Lower lobe of right lung (tissue), 2 donors: Measurements from ENCODE around the gene CIAO2A. TPM values are rescaled to one million over a fixed set of nuclear protein-coding genes. Genes with fewer than 3 reads are reported as not detected.
"Not testable (repeated sequence)": the region's sequence is repeated elsewhere in the genome, so short reads cannot be mapped to it uniquely, and the experiment has no call there.

Experiments used
- ATAC-seq, 2 donors: fragments of 200-7000 bp; cut with Tn5 transposase; one replicate each; pipeline ENCODE4 v1.9.1; 2020 to 2022; ENCODE audit warnings: mild to moderate bottlenecking in 2 of 2, moderate library complexity in 2 of 2
- DNase-seq: peaks from one replicate; pipeline ENCODE4 v3.0.0-alpha.2; 2020
- H3K27ac ChIP-seq: fragments of 200-600 bp; one replicate; pipeline ENCODE4 v1.8.0; 2022
- H3K27me3 ChIP-seq: fragments of 200-600 bp; one replicate; pipeline ENCODE4 v1.8.0; 2022; ENCODE audit warnings: low read depth
- H3K36me3 ChIP-seq: fragments of 200-600 bp; one replicate; pipeline ENCODE4 v1.8.0; 2022; ENCODE audit warnings: mild to moderate bottlenecking
- H3K4me1 ChIP-seq: fragments of 200-600 bp; one replicate; pipeline ENCODE4 v1.8.0; 2022
- H3K4me3 ChIP-seq: fragments of 200-600 bp; one replicate; pipeline ENCODE4 v1.8.0; 2022; ENCODE audit warnings: mild to moderate bottlenecking
- H3K9me3 ChIP-seq: fragments of 200-600 bp; one replicate; pipeline ENCODE4 v1.8.0; 2022
- intact Hi-C: fragments of 100-400 bp; cut with DNase I; formaldehyde crosslinking; loops from one replicate; pipeline ENCODE4 v1.11.0; 2022
- total RNA-seq: library from RNA; stranded (reverse); fragmentation: NEBNext Ultra II Directional; extraction: Animal tissue kit (Norgen Biotek cat#: 25700); gene quantifications from one replicate; pipeline ENCODE4 v1.2.1, GENCODE V29; 2021
- TF ChIP-seq, protein P1 (sequence below): fragments of 200-600 bp; IDR thresholded peaks from one replicate; pipeline ENCODE4 v1.8.0; 2022; ENCODE audit warnings: antibody characterized with exemption, mild to moderate bottlenecking
- donor health status: DM: no; HTN: yes; CAD: no; lungs with severe emphysema.

The CIAO2A gene
- total RNA-seq, 1 donor from 2014 or later = 56.3 TPM

DNA sequence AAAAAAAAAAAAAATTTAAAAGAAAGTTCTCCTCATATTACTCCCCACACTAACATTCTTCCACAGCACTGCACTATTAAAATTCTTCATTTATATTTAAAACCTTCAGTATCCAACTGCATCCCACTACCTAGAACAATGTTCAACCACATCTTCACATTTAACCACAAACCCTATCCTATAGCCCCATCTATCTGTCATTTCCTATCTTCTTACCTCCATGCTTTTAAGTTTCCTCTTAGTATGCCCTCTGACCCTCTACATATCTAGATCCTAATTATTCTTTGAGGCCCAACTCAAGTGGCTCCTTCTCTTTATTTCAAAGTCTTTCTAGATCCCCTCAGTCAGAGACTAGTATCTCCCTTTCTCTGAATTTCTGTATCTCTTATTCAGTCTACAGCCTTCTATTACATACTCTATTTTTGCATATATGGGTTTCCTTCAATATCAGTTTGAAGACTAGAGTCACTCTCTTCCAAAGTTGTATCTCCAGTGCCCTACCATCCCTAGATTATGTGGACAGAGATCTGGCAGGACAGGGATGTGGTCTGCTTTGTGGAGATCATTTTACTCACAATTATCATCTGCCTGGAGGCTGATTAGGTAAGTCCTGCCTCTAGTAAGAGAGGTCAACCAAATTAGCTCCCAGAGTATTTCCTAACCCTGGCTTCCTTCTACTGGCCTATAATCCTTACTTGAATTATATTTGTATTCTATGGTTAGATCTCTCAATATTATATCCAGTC is 1.4 kb downstream of the CIAO2A start:
- Histone ChIP-seq H3K27me3 (no peaks in the 10 kb centered on the region), H3K4me1 (peaks cover 52% of the 10 kb centered on the region), H3K9me3 (no peaks in the 10 kb centered on the region), H3K27ac (peak overlapping the region; percentile 93), H3K4me3 (peak overlapping the region; percentile 75), H3K36me3 (peaks cover 26% of the 10 kb centered on the region)
- DNase-seq (no peak), ATAC-seq (no peak)
- intact Hi-C loops = no loop called here
- TF ChIP-seq, protein P1, sequence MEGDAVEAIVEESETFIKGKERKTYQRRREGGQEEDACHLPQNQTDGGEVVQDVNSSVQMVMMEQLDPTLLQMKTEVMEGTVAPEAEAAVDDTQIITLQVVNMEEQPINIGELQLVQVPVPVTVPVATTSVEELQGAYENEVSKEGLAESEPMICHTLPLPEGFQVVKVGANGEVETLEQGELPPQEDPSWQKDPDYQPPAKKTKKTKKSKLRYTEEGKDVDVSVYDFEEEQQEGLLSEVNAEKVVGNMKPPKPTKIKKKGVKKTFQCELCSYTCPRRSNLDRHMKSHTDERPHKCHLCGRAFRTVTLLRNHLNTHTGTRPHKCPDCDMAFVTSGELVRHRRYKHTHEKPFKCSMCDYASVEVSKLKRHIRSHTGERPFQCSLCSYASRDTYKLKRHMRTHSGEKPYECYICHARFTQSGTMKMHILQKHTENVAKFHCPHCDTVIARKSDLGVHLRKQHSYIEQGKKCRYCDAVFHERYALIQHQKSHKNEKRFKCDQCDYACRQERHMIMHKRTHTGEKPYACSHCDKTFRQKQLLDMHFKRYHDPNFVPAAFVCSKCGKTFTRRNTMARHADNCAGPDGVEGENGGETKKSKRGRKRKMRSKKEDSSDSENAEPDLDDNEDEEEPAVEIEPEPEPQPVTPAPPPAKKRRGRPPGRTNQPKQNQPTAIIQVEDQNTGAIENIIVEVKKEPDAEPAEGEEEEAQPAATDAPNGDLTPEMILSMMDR = no peak

DNA sequence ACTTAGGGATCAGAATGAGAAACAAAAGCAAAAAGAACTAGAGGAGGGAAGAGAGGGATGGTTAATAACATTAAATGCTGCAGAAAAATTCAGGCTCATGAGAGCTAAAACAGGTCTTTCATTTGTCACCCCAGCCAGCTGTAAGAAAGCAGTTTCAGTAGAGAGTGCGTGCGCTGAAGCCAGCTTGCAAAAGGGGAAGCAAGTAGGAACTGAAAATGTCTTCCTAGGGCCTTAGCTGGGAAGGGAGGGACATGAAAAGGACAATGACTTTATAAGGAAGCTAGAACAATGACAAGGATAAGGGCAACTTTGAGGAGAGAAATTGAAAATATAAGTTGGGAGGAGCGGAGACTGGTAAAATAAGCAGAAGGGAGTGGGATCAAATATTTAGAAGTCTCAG is 3.1 kb downstream of the CIAO2A start:
- TF ChIP-seq, protein P1 = no peak
- peak overlapping the region; percentile 69 for H3K27ac ChIP-seq
- peaks cover 46% of the 10 kb centered on the region for H3K4me1 ChIP-seq
- no peak overlapping the region for H3K4me3 ChIP-seq
- no peak for ATAC-seq
- H3K27me3 ChIP-seq = no peaks in the 10 kb centered on the region
- H3K9me3 ChIP-seq = no peaks in the 10 kb centered on the region
- no peak for DNase-seq
- intact Hi-C loops = no loop called here
- peaks cover 39% of the 10 kb centered on the region for H3K36me3 ChIP-seq

DNA sequence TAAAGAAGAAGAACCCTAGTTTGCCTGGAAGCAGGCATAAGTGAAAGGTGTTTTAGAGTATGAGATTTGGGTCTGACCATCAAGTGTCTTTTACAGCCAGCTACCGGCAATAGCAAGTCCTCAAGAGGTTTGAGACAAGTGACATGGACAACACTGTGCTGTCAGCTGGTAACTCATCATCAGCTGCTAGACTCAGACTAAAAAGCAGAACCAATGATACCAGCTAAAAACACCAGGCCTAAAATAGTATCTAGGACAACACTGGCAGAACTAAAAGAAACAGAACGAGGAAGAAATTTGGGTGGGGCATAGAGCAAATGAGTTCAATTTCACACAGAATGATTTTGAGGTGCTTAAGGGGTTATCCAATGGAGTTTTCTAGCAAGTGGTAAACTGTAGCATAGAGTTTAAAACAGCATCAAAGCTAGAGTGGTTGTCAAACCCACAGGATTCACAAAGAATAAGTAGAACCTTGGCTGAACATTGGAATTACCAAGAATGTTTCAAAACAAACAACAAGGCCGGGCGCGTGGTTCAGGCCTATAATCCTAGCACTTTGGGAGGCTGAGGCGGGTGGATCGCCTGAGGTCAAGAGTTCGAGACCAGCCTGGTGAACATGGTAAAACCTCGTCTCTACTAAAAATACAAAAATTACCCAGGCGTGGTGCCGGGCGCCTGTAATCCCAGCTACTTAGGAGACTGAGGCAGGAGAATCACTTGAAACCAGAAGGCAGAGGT is 3.9 kb downstream of the CIAO2A start:
- DNase-seq = no peak
- peaks cover 38% of the 10 kb centered on the region for H3K4me1 ChIP-seq

DNA sequence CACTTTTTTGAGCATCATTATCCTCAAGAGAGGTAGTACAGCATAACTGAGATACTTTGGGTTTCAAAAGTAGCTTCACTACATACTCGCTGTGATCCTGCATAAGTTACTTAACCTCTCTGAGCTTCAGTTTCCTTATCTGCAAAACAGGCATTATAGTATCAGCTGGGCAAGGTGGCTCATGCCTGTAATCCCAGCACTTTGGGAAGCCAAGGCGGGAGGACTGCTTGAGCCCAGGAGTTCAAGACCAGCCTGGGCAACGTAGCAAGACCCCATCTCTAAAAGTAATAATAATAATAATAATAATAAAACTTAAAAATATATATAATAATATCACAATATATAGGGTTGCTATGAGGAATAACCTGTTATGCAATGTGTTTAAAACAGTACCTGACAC is 10.9 kb downstream of the CIAO2A start:
- no peaks in the 10 kb centered on the region for H3K4me1 ChIP-seq
- no peak overlapping the region for H3K4me3 ChIP-seq
- DNase-seq = no peak
- intact Hi-C loops = no loop called here
- peaks cover 69% of the 10 kb centered on the region for H3K36me3 ChIP-seq
- H3K9me3 ChIP-seq = no peaks in the 10 kb centered on the region
- ATAC-seq = no peak
- H3K27ac ChIP-seq = no peak overlapping the region
- no peaks in the 10 kb centered on the region for H3K27me3 ChIP-seq
- TF ChIP-seq, protein P1 = no peak

More for the DNA sequence above, 3.9 kb downstream of the CIAO2A start:
- peak overlapping the region; percentile 69 for H3K27ac ChIP-seq
- peak in 1 of 2 donors; percentile 30 for ATAC-seq
- intact Hi-C loops = no loop called here
- H3K9me3 ChIP-seq = no peaks in the 10 kb centered on the region
- peaks cover 47% of the 10 kb centered on the region for H3K36me3 ChIP-seq
- TF ChIP-seq, protein P1 = no peak
- H3K4me3 ChIP-seq = no peak overlapping the region
- H3K27me3 ChIP-seq = no peaks in the 10 kb centered on the region

DNA sequence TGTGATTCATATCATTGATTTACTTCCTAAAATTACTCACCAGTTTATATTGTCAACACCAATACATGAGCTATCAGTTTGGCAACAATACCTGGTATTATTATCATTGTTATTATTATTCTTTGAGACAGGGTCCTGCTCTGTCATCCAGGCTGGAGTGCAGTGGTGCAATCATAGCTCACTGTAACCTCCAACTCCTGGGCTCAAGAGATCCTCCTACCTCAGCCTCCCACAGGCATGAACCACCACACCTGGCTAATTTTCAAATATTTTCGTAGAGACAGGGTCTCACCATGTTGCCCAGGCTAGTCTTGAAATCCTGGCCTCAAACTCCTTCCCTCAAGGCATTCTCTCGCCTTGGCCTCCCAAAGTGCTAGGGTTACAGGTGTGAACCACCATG is 20.1 kb downstream of the CIAO2A start:
- Histone ChIP-seq H3K4me1 (peaks cover 44% of the 10 kb centered on the region), H3K36me3 (peaks cover 25% of the 10 kb centered on the region)
- not testable (repeated sequence) for H3K4me3 ChIP-seq, H3K27ac ChIP-seq, H3K9me3 ChIP-seq, DNase-seq, ATAC-seq, H3K27me3 ChIP-seq
- intact Hi-C loops = loop anchor here (10.0 kb wide), 1 partner anchor 319 kb away; no protein-coding TSS in a partner anchor

DNA sequence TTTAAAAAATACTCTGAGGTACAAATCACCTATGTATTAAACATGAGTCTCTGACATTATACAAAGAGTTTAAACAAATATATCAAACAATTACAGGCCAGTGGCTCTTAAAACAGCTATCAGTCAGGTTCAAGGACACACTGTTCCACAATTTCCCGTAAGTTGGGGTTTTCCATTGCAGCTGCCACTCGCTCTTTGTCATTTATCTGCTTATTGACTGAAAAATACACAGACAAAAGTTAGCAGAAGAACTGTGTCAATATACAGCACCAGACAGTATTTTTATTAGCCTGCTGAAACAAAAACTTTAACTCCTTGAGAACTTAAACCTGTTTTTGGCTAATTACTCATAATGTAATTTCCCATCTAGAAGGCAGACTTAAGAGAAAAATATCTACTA is 20.8 kb downstream of the CIAO2A start:
- peak in 1 of 2 donors; percentile 54 for ATAC-seq
- Histone ChIP-seq H3K9me3 (no peaks in the 10 kb centered on the region), H3K4me1 (peaks cover 46% of the 10 kb centered on the region), H3K27ac (no peak overlapping the region), H3K36me3 (peaks cover 25% of the 10 kb centered on the region), H3K4me3 (no peak overlapping the region), H3K27me3 (no peaks in the 10 kb centered on the region)
- intact Hi-C loops = loop anchor here (10.0 kb wide), 1 partner anchor 318 kb away; no protein-coding TSS in a partner anchor
- DNase-seq = no peak
- TF ChIP-seq, protein P1 = no peak
